Epithelial cell of proximal tubule (primary cell): ENCODE results near the gene TMIGD2. TPM values are rescaled to one million over a fixed set of nuclear protein-coding genes. Genes with fewer than 3 reads are reported as not detected.

ENCODE experiments used
- DNase-seq: peaks from one replicate; pipeline ENCODE4 v3.0.0-alpha.2; 2011; ENCODE audit warnings: low read depth
- H3K4me3 ChIP-seq: 2 replicates; pipeline ENCODE4 v1.5.1; 2011; ENCODE audit warnings: low read depth, mild to moderate bottlenecking, low read length
- CTCF ChIP-seq: conservative IDR thresholded peaks from 2 replicates; pipeline ENCODE4 v1.5.1; 2012; ENCODE audit warnings: low read depth, mild to moderate bottlenecking, low read length
- total RNA-seq: library from RNA; depleted of rRNA; stranded (reverse); fragments of >200 nt; gene quantifications from 2 replicates; pipeline ENCODE4 v1.2.3, GENCODE V29; 2015

Gene TMIGD2
- total RNA-seq, 1 donor from 2014 or later, result not detected

DNA sequence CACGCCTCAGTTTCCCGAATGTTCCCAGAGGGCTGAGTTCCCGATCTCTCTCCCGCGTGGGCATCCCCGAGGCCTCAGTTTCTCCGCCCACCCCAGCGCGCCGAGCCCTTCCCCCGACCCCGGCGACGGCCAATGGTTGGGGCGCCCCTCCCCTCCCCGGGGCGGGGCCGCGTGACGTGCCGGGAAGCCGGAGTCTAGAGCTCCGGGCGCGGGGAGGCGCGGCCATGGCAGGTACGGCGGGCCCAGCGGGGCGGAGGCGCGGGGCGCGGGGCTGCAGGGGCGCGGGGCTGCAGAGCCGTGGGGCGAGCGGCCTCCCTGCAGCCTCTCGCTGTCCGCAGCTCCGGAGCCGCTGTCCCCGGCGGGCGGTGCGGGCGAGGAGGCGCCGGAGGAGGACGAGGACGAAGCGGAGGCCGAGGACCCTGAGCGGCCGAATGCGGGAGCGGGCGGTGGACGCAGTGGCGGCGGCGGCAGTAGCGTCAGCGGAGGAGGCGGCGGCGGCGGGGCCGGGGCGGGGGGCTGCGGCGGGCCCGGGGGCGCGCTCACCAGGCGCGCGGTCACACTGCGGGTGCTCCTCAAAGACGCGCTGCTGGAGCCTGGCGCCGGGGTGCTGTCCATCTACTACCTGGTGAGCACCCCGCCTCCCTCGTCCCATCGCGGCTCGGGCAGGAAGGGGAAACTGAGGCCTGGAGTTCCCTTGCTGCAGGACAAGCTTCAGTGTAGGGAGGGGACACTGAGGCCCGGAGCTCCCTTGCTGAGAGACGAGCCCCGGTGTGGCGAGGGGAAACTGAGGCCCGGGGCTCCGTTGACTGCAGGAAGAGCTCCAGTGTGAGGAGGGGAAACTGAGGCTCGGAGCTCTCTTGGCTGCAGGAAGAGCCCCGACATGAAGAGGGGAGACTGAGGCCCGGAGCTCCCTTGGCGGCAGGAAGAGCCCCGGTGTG lies 41.5 kb upstream of the TMIGD2 start, which contains the start of gene MPND:
TSS of gene MPND (plus strand) at position 193 of the 938 bp plus-strand sequence. CDS start at position 225, 32 bp downstream.
- no peak for TF ChIP-seq CTCF
- peak within 1 kb of the TSS; percentile 76 for H3K4me3 ChIP-seq
- no peak for DNase-seq

- peak overlapping the region; percentile 76 for H3K4me3 ChIP-seq
- peak; percentile 100 for DNase-seq
- TF ChIP-seq CTCF, result peak; percentile 52
Measured at GRCh38 chr19:4342615-4343369, 40.6 kb upstream of the TMIGD2 start.

GRCh38 chr19:4342314-4342614 lies 40.1 kb upstream of the TMIGD2 start:
- H3K4me3 ChIP-seq, result peak overlapping the region; percentile 71
- no peak for DNase-seq
- no peak for TF ChIP-seq CTCF

GRCh38 chr19:4338441-4339355 lies 36.5 kb upstream of the TMIGD2 start, which contains the start of gene STAP2:
TSS of gene STAP2 (minus strand) at chr19:4338827. CDS start at chr19:4338753, 74 bp downstream.
- H3K4me3 ChIP-seq, result peak within 1 kb of the TSS; percentile 70
- peak; percentile 47 for DNase-seq
- no peak for TF ChIP-seq CTCF

- TF ChIP-seq CTCF, result no peak
- no peak for DNase-seq
- peak overlapping the region; percentile 70 for H3K4me3 ChIP-seq
Measured at GRCh38 chr19:4337906-4338440, 35.8 kb upstream of the TMIGD2 start.

- TF ChIP-seq CTCF, result no peak
- H3K4me3 ChIP-seq, result no peak overlapping the region
- DNase-seq, result no peak
Measured at GRCh38 chr19:4334929-4335570, 32.9 kb upstream of the TMIGD2 start.
